Esophagus squamous epithelium (tissue), 4 donors: ENCODE measurements around the gene SMKR1.

Experiments used
- CTCF ChIP-seq, 6 experiments: fragments of 450-650 bp in 4 of 6; fragments of 200-600 bp in 2 of 6; sonication (generic) in 2 of 6; IDR thresholded peaks; one replicate each; pipeline ENCODE4 v1.5.1; 2016 to 2019; ENCODE audit warnings: antibody characterized with exemption in 6 of 6, mild to moderate bottlenecking in 4 of 6, moderate library complexity in 4 of 6
- POLR2A ChIP-seq, 4 donors: fragments of 450-650 bp; IDR thresholded peaks; one replicate each; pipeline ENCODE4 v1.6.1; 2017; ENCODE audit warnings: antibody characterized with exemption in 4 of 4, mild to moderate bottlenecking in 4 of 4, moderate library complexity in 3 of 4

GRCh38 chr7:129544700-129545099, 42.4 kb downstream of the SMKR1 start:
- TF ChIP-seq CTCF (IDR thresholded peaks at IDR 0.05) = no peak
- no peak for TF ChIP-seq POLR2A (IDR thresholded peaks at IDR 0.05)
